Smooth muscle cell (in vitro differentiated cells): ENCODE results near the gene BUD23. TPM values are rescaled to one million over a fixed set of nuclear protein-coding genes. Genes with fewer than 3 reads are reported as not detected.

Source experiments
- DNase-seq: peaks from one replicate; lab custom pipeline; 2025; ENCODE audit not compliant: unreplicated experiment; lab: John Stamatoyannopoulos, UW
- H2AFZ ChIP-seq: fragments of 200-600 bp; sonication (generic); 2 replicates; pipeline ENCODE4 v1.6.0; 2016; ENCODE audit warnings: antibody characterized with exemption, low read depth, mild to moderate bottlenecking
- H3F3A ChIP-seq: fragments of 200-600 bp; sonication (generic); 2 replicates; pipeline ENCODE4 v1.6.0; 2017; ENCODE audit warnings: antibody characterized with exemption, low read depth
- H3K27ac ChIP-seq: fragments of 200-600 bp; sonication (generic); 2 replicates; pipeline ENCODE4 v1.5.1; 2016; ENCODE audit warnings: low read depth, mild to moderate bottlenecking
- H3K27me3 ChIP-seq: fragments of 200-600 bp; sonication (generic); 2 replicates; pipeline ENCODE4 v1.6.1; 2016; ENCODE audit warnings: low read depth, mild to moderate bottlenecking
- H3K36me3 ChIP-seq: fragments of 200-600 bp; sonication (generic); 2 replicates; pipeline ENCODE4 v1.5.1; 2016; ENCODE audit warnings: low read depth
- H3K4me1 ChIP-seq: fragments of 200-600 bp; sonication (generic); 2 replicates; pipeline ENCODE4 v1.5.1; 2016; ENCODE audit warnings: low read depth
- H3K4me2 ChIP-seq: fragments of 200-600 bp; sonication (generic); 2 replicates; pipeline ENCODE4 v1.6.0; 2016; ENCODE audit warnings: mild to moderate bottlenecking
- H3K4me3 ChIP-seq: fragments of 200-600 bp; sonication (generic); 2 replicates; pipeline ENCODE4 v1.5.1; 2016; ENCODE audit warnings: mild to moderate bottlenecking
- H3K79me2 ChIP-seq: fragments of 200-600 bp; sonication (generic); 2 replicates; pipeline ENCODE4 v1.6.0; 2016; ENCODE audit warnings: low read depth, mild to moderate bottlenecking
- H3K9ac ChIP-seq: fragments of 200-600 bp; sonication (generic); 2 replicates; pipeline ENCODE4 v1.6.0; 2016; ENCODE audit warnings: low read depth
- H3K9me3 ChIP-seq: fragments of 200-600 bp; sonication (generic); replicated peaks from 2 replicates; pipeline ENCODE4 v1.5.1; 2016; ENCODE audit warnings: low read depth
- H4K20me1 ChIP-seq: fragments of 200-600 bp; sonication (generic); 2 replicates; pipeline ENCODE4 v1.6.0; 2016; ENCODE audit warnings: low read depth
- CTCF ChIP-seq: fragments of 200-600 bp; sonication (generic); IDR thresholded peaks from 2 replicates; pipeline ENCODE4 v1.5.1; 2017; ENCODE audit warnings: borderline replicate concordance, mild to moderate bottlenecking, antibody characterized with exemption; ENCODE audit not compliant: insufficient read depth, poor library complexity, severe bottlenecking
- WGBS: methylation state at CpG from one replicate; pipeline ENCODE4 v1.1.7; 2016; ENCODE audit warnings: low lambda C conversion rate; 5-methylcytosine and 5-hydroxymethylcytosine counted together
- polyA plus RNA-seq: library from polyadenylated mRNA; unstranded; fragments of >200 nt; fragmentation: Nextera tagmentation; extraction: Ambion mirVana; gene quantifications from 2 replicates; pipeline ENCODE4 v1.2.1, GENCODE V29; 2016
- total RNA-seq: library from RNA; depleted of rRNA; stranded (reverse); fragments of >200 nt; gene quantifications from 2 replicates; pipeline ENCODE4 v1.2.3, GENCODE V29; 2014

The BUD23 gene
- total and polyA plus RNA-seq, 2 experiments from 2014 or later: 43.0 to 116 TPM

- WGBS: 41% methylated on average over 10 of the region's 10 CpGs
- H3K4me3 ChIP-seq: peak overlapping the region; percentile 77
- H3K36me3 ChIP-seq: no peaks in the 10 kb centered on the region
- no peaks in the 10 kb centered on the region for H3K27me3 ChIP-seq
- H3K4me2 ChIP-seq: peak overlapping the region; percentile 90
- H3K9me3 ChIP-seq: no peaks in the 10 kb centered on the region
- no peak overlapping the region for H2AFZ ChIP-seq
- no peak overlapping the region for H3K9ac ChIP-seq
- peaks cover 54% of the 10 kb centered on the region for H4K20me1 ChIP-seq
- no peak for DNase-seq
- H3F3A ChIP-seq: peaks cover 4% of the 10 kb centered on the region
- TF ChIP-seq CTCF: no peak
- H3K79me2 ChIP-seq: peaks cover 30% of the 10 kb centered on the region
- no peaks in the 10 kb centered on the region for H3K4me1 ChIP-seq
- peak overlapping the region; percentile 64 for H3K27ac ChIP-seq
Measured at GRCh38 chr7:73717991-73718405, 34.6 kb downstream of the BUD23 start.

- Histone ChIP-seq H3K79me2 (peaks cover 25% of the 10 kb centered on the region), H3K4me1 (no peaks in the 10 kb centered on the region), H4K20me1 (peaks cover 49% of the 10 kb centered on the region), H2AFZ (no peak overlapping the region), H3F3A (peaks cover 4% of the 10 kb centered on the region), H3K36me3 (no peaks in the 10 kb centered on the region), H3K27me3 (no peaks in the 10 kb centered on the region), H3K9me3 (no peaks in the 10 kb centered on the region), H3K4me3 (peak overlapping the region; percentile 77), H3K4me2 (peak overlapping the region; percentile 90), H3K27ac (peak overlapping the region; percentile 64), H3K9ac (no peak overlapping the region)
- TF ChIP-seq CTCF: no peak
- no peak for DNase-seq
- 58% methylated on average over 9 of the region's 9 CpGs for WGBS
Measured at GRCh38 chr7:73718438-73718881, 35.1 kb downstream of the BUD23 start.

GRCh38 chr7:73718905-73719805 is 35.8 kb downstream of the BUD23 start, which contains the start of gene STX1A:
Gene STX1A (minus strand): TSS chr7:73719669. CDS start chr7:73719631, 38 bp downstream.
- Histone ChIP-seq H3K36me3 (no peaks in the 10 kb centered on the region), H3K27ac (no peak within 1 kb of the TSS), H3F3A (peaks cover 4% of the 10 kb centered on the region), H2AFZ (no peak within 1 kb of the TSS), H3K79me2 (peaks cover 21% of the 10 kb centered on the region), H4K20me1 (peaks cover 43% of the 10 kb centered on the region), H3K4me2 (peak within 1 kb of the TSS; percentile 90), H3K27me3 (no peaks in the 10 kb centered on the region), H3K4me1 (no peaks in the 10 kb centered on the region), H3K4me3 (peak within 1 kb of the TSS; percentile 77), H3K9me3 (no peaks in the 10 kb centered on the region), H3K9ac (peak within 1 kb of the TSS; percentile 78)
- TF ChIP-seq CTCF: no peak
- WGBS: 3% methylated on average over 77 of the region's 96 CpGs
- DNase-seq: peak; percentile 45
